GM19238 (cell line): Measurements from ENCODE around the gene PPP4R4.
"Not testable (repeated sequence)": the region's sequence is repeated elsewhere in the genome, so short reads cannot be mapped to it uniquely, and the experiment has no call there.

Experiments used
- DNase-seq: peaks from one replicate; pipeline ENCODE4 v3.0.0; 2011; ENCODE audit warnings: low spot score; ENCODE audit not compliant: insufficient read length

Gene PPP4R4

GRCh38 chr14:94177806-94178205, 3.7 kb downstream of the PPP4R4 start:
- no peak for DNase-seq

- no peak for DNase-seq
These were observed 5.1 kb downstream of the PPP4R4 start for GRCh38 chr14:94179244-94179643.

- DNase-seq: no peak
These were observed 6.6 kb downstream of the PPP4R4 start for GRCh38 chr14:94180655-94181271.

- no peak for DNase-seq
These were observed 7.7 kb downstream of the PPP4R4 start for GRCh38 chr14:94181835-94182234.

- DNase-seq: no peak
These were observed 18.4 kb downstream of the PPP4R4 start for GRCh38 chr14:94192536-94192935.

GRCh38 chr14:94193776-94194175, 19.7 kb downstream of the PPP4R4 start:
- no peak for DNase-seq

- no peak for DNase-seq
These were observed 21.9 kb downstream of the PPP4R4 start for GRCh38 chr14:94196057-94196456.

- DNase-seq: no peak
These were observed 29.5 kb downstream of the PPP4R4 start for GRCh38 chr14:94203473-94204210.

- no peak for DNase-seq
These were observed 38.9 kb downstream of the PPP4R4 start for GRCh38 chr14:94213021-94213420.

- no peak for DNase-seq
These were observed 39.6 kb downstream of the PPP4R4 start for GRCh38 chr14:94213741-94214140.

- no peak for DNase-seq
These were observed 43.0 kb downstream of the PPP4R4 start for GRCh38 chr14:94217116-94217515.

GRCh38 chr14:94218198-94218886, 44.2 kb downstream of the PPP4R4 start:
- not testable (repeated sequence) for DNase-seq

GRCh38 chr14:94224040-94224439, 49.9 kb downstream of the PPP4R4 start:
- no peak for DNase-seq

- no peak for DNase-seq
These were observed 51.6 kb downstream of the PPP4R4 start for GRCh38 chr14:94225460-94226378.

GRCh38 chr14:94227029-94227428, 52.9 kb downstream of the PPP4R4 start:
- no peak for DNase-seq

- DNase-seq: no peak
These were observed 62.9 kb downstream of the PPP4R4 start for GRCh38 chr14:94237046-94237445.

GRCh38 chr14:94237983-94238382, 63.9 kb downstream of the PPP4R4 start:
- DNase-seq: no peak

GRCh38 chr14:94239406-94239805, 65.3 kb downstream of the PPP4R4 start:
- no peak for DNase-seq

- no peak for DNase-seq
These were observed 70.1 kb downstream of the PPP4R4 start for GRCh38 chr14:94244182-94244581.

- DNase-seq: not testable (repeated sequence)
These were observed 90.1 kb downstream of the PPP4R4 start for GRCh38 chr14:94264195-94264594.

- DNase-seq: no peak
These were observed 93.2 kb downstream of the PPP4R4 start for GRCh38 chr14:94267352-94267751.
